Measurements from ENCODE around the gene XPR1. TPM values are rescaled to one million over a fixed set of nuclear protein-coding genes. Genes with fewer than 3 reads are reported as not detected.

Gene XPR1
- total RNA-seq, 1 donor from 2014 or later: 21.4 TPM

GRCh38 chr1:180731131-180731530, 99.3 kb downstream of the XPR1 start:
- no peaks in the 10 kb centered on the region for H3K4me1 Mint-ChIP-seq (ENCODE audit: unreplicated experiment)
- DNase-seq (ENCODE audit: extremely low spot score, unreplicated experiment): no peak
- no peak for TF ChIP-seq CTCF (IDR thresholded peaks at IDR 0.05)
- no peaks in the 10 kb centered on the region for H3K27me3 Mint-ChIP-seq (ENCODE audit: unreplicated experiment)
- H3K36me3 Mint-ChIP-seq (ENCODE audit: unreplicated experiment): peaks cover 18% of the 10 kb centered on the region
- no peak overlapping the region for H3K4me3 Mint-ChIP-seq (ENCODE audit: unreplicated experiment)
- H3K27ac Mint-ChIP-seq (ENCODE audit: unreplicated experiment): no peak overlapping the region
- H3K9me3 Mint-ChIP-seq (ENCODE audit: unreplicated experiment): peaks cover 40% of the 10 kb centered on the region

- Mint-ChIP-seq H3K27me3 (ENCODE audit: unreplicated experiment) (no peaks in the 10 kb centered on the region), H3K36me3 (ENCODE audit: unreplicated experiment) (peaks cover 19% of the 10 kb centered on the region), H3K27ac (ENCODE audit: unreplicated experiment) (no peak overlapping the region), H3K4me3 (ENCODE audit: unreplicated experiment) (no peak overlapping the region), H3K9me3 (ENCODE audit: unreplicated experiment) (peaks cover 40% of the 10 kb centered on the region), H3K4me1 (ENCODE audit: unreplicated experiment) (peaks cover 5% of the 10 kb centered on the region)
- no peak for DNase-seq (ENCODE audit: extremely low spot score, unreplicated experiment)
- no peak for TF ChIP-seq CTCF (IDR thresholded peaks at IDR 0.05)
These were observed 101.0 kb downstream of the XPR1 start for GRCh38 chr1:180732866-180733265.

GRCh38 chr1:180734366-180734765, 102.5 kb downstream of the XPR1 start:
- Mint-ChIP-seq H3K9me3 (ENCODE audit: unreplicated experiment) (peaks cover 40% of the 10 kb centered on the region), H3K4me3 (ENCODE audit: unreplicated experiment) (no peak overlapping the region), H3K4me1 (ENCODE audit: unreplicated experiment) (peaks cover 5% of the 10 kb centered on the region), H3K36me3 (ENCODE audit: unreplicated experiment) (peaks cover 19% of the 10 kb centered on the region), H3K27ac (ENCODE audit: unreplicated experiment) (no peak overlapping the region), H3K27me3 (ENCODE audit: unreplicated experiment) (no peaks in the 10 kb centered on the region)
- no peak for TF ChIP-seq CTCF (IDR thresholded peaks at IDR 0.05)
- no peak for DNase-seq (ENCODE audit: extremely low spot score, unreplicated experiment)

- no peak for TF ChIP-seq CTCF (IDR thresholded peaks at IDR 0.05)
- Mint-ChIP-seq H3K27ac (ENCODE audit: unreplicated experiment) (no peak overlapping the region), H3K9me3 (ENCODE audit: unreplicated experiment) (peaks cover 25% of the 10 kb centered on the region), H3K4me3 (ENCODE audit: unreplicated experiment) (no peak overlapping the region), H3K36me3 (ENCODE audit: unreplicated experiment) (peaks cover 15% of the 10 kb centered on the region), H3K4me1 (ENCODE audit: unreplicated experiment) (peaks cover under 1% of the 10 kb centered on the region), H3K27me3 (ENCODE audit: unreplicated experiment) (no peaks in the 10 kb centered on the region)
- DNase-seq (ENCODE audit: extremely low spot score, unreplicated experiment): no peak
These were observed 110.8 kb downstream of the XPR1 start for GRCh38 chr1:180742663-180743062.

GRCh38 chr1:180743868-180744267, 112.0 kb downstream of the XPR1 start:
- TF ChIP-seq CTCF (IDR thresholded peaks at IDR 0.05): no peak
- H3K4me1 Mint-ChIP-seq (ENCODE audit: unreplicated experiment): no peaks in the 10 kb centered on the region
- peaks cover 14% of the 10 kb centered on the region for H3K36me3 Mint-ChIP-seq (ENCODE audit: unreplicated experiment)
- no peaks in the 10 kb centered on the region for H3K27me3 Mint-ChIP-seq (ENCODE audit: unreplicated experiment)
- DNase-seq (ENCODE audit: extremely low spot score, unreplicated experiment): no peak
- H3K27ac Mint-ChIP-seq (ENCODE audit: unreplicated experiment): no peak overlapping the region
- no peak overlapping the region for H3K4me3 Mint-ChIP-seq (ENCODE audit: unreplicated experiment)
- H3K9me3 Mint-ChIP-seq (ENCODE audit: unreplicated experiment): peaks cover 25% of the 10 kb centered on the region
